ENCODE results near the gene PPTC7. TPM values are rescaled to one million over a fixed set of nuclear protein-coding genes. Genes with fewer than 3 reads are reported as not detected.

The PPTC7 gene
- total and polyA plus RNA-seq, 10 of the 15 experiments (the other 5 are each of a cell fraction or from before 2014, with no cell fraction given): 4.0 to 69.6 (median 12.3) TPM

DNA sequence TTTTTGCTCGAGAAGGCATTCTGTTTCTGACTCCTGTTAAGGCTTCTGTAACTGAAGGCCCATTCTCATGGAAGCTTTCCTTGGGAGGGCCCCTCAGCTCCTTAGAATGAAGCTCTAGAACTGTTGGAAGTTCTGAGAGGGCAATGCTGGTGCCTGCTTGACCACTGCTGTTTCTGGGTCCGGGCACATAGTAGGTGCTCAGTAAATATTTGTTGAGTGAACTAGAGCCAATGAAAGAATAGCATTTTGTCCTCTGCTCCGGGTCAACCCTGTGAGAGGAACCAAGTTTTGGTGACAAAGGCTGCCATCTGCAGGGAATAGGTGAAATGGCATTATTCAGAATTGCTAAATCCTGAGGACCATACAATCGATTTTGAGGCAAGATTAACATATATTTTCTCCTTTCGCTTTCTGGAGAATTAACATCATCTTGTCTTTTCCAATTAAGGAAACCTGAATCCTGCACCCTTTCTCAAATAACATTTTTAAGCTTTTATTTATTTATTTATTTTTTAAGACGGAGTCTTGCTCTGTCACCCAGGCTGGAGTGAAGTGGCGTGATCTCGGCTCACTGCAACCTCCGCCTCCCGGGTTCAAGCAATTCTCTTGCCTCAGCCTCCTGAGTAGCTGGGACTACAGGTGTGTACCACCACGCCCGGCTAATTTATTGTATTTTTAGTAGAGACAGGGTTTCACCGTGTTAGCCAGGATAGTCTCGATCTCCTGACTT, 19.1 kb upstream of the PPTC7 start (continued):
- TF ChIP-seq, protein P1, sequence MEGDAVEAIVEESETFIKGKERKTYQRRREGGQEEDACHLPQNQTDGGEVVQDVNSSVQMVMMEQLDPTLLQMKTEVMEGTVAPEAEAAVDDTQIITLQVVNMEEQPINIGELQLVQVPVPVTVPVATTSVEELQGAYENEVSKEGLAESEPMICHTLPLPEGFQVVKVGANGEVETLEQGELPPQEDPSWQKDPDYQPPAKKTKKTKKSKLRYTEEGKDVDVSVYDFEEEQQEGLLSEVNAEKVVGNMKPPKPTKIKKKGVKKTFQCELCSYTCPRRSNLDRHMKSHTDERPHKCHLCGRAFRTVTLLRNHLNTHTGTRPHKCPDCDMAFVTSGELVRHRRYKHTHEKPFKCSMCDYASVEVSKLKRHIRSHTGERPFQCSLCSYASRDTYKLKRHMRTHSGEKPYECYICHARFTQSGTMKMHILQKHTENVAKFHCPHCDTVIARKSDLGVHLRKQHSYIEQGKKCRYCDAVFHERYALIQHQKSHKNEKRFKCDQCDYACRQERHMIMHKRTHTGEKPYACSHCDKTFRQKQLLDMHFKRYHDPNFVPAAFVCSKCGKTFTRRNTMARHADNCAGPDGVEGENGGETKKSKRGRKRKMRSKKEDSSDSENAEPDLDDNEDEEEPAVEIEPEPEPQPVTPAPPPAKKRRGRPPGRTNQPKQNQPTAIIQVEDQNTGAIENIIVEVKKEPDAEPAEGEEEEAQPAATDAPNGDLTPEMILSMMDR (IDR thresholded peaks at IDR 0.05 in 2 of 3, conservative IDR thresholded peaks at IDR 0.05 in 1 of 3; ENCODE audit: control insufficient read depth in 2 of 3, extremely low read depth in 1 of 3, insufficient read depth in 1 of 3, low read depth in 3 of 3, low read length in 3 of 3): peak; percentile 61 to 81 (median 76); a peak in 5 of 6 replicates
- TF ChIP-seq CBX5 (IDR thresholded peaks at IDR 0.05; ENCODE audit: low read depth): 0 out of 2 replicates have a peak, but pooled peaks have one; percentile 38
- peak; percentile 98 for TF ChIP-seq DPF2 (IDR thresholded peaks at IDR 0.05)
- TF ChIP-seq ZNF24 (IDR thresholded peaks at IDR 0.05): peak; percentile 91

DNA sequence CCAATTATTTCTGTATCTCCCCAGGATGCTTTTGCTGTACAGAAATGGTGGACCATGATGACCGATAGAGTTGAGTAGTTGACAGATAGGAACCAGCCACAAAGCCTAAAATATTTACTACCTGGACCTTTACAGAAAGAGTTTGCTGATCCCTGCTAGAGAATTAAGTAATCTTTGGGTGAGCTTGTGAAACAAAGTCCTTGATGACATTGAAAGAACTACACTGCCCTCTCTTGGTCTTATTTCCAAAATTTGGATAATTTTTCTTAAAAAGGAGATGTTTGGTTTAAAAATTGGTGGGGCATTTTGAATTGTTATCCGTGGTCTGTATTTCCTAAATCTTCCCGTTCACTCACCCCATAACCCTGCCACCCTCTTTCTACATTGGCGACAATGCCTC, 17.1 kb upstream of the PPTC7 start:
- peak; percentile 61 for ATAC-seq
- Histone ChIP-seq H3K4me1 (ENCODE audit: control insufficient read depth, insufficient read depth, low read length) (peaks cover 13% of the 10 kb centered on the region), H3K4me2 (ENCODE audit: control insufficient read depth, insufficient read depth) (no peak overlapping the region), H4K20me1 (ENCODE audit: control insufficient read depth, insufficient read depth) (no peaks in the 10 kb centered on the region), H3K79me2 (ENCODE audit: control insufficient read depth, insufficient read depth, low read length) (no peaks in the 10 kb centered on the region), H3K9me3 (replicated peaks; ENCODE audit: control insufficient read depth, insufficient read depth, low read length) (no peaks in the 10 kb centered on the region), H2AFZ (ENCODE audit: control insufficient read depth, low read depth, low read length) (no peak overlapping the region), H3K9ac (ENCODE audit: control insufficient read depth, insufficient read depth, low read length) (no peak overlapping the region), H3K36me3 (ENCODE audit: control insufficient read depth in 2 of 2, insufficient read depth in 2 of 2, low read length in 1 of 2) (no peaks in the 10 kb centered on the region), H3K27ac (ENCODE audit: control insufficient read depth, insufficient read depth) (no peak overlapping the region), H3K4me3 (no peak overlapping the region), H3K27me3 (replicated peaks in 1 of 2; ENCODE audit: control insufficient read depth in 2 of 2, insufficient read depth in 2 of 2, low read length in 1 of 2) (no peaks in the 10 kb centered on the region)
- ChIA-PET POLR2A (interaction anchor here (0.6 to 3.9 kb wide), 6 partner anchors 19 to 150 kb away, joined by 4 to 31 read pairs (median 4); partner anchors contain the start of genes ARPC3, FAM216A and GPN3), CTCF (interaction anchor here (0.6 to 17.0 kb wide), 35 partner anchors 9 to 551 kb away, joined by 3 to 462 read pairs (median 13); partner anchors contain the start of genes ARPC3, FAM216A, GPN3 and RAD9B), RAD21 (ENCODE audit: unreplicated experiment) (interaction anchor here (0.6 to 7.7 kb wide), 41 partner anchors 9 to 226 kb away, joined by 3 to 180 read pairs (median 9); partner anchors contain the start of genes ARPC3, FAM216A, GPN3 and HVCN1), SMC1A (ENCODE audit: uncharacterized antibody, unreplicated experiment) (interaction anchor here (0.6 to 19.2 kb wide), 44 partner anchors 8 to 501 kb away, joined by 3 to 492 read pairs (median 5); partner anchors contain the start of genes ARPC3, FAM216A, GPN3 and RAD9B)
- no TSS peak for BruUV-seq (replicated peaks)
- in situ Hi-C loops (cut with MboI): loop anchor here (5.0 kb wide), 2 partner anchors 88 to 133 kb away; partner anchors contain the start of genes FAM216A and GPN3
- peak; percentile 89 for FAIRE-seq
- WGBS (ENCODE audit: insufficient coverage, insufficient replicate concordance, low lambda C conversion rate, missing lambda C conversion rate): 1% methylated on average over 4 of the region's 4 CpGs
- no peak for DNase-seq (ENCODE audit: low read depth, low spot score)
- intact Hi-C loops (cut with micrococcal nuclease; ENCODE audit: unreplicated experiment): loop anchor here (1.0 to 5.0 kb wide), 6 partner anchors 48 to 499 kb away; partner anchors contain the start of genes FAM216A and GPN3
- no peak for TF ChIP-seq JUNB (IDR thresholded peaks at IDR 0.05)
- no peak for TF ChIP-seq EGR1 (IDR thresholded peaks at IDR 0.05; ENCODE audit: borderline replicate concordance in 1 of 2, low read depth in 2 of 2, low read length in 2 of 2)
- TF ChIP-seq, protein P2, sequence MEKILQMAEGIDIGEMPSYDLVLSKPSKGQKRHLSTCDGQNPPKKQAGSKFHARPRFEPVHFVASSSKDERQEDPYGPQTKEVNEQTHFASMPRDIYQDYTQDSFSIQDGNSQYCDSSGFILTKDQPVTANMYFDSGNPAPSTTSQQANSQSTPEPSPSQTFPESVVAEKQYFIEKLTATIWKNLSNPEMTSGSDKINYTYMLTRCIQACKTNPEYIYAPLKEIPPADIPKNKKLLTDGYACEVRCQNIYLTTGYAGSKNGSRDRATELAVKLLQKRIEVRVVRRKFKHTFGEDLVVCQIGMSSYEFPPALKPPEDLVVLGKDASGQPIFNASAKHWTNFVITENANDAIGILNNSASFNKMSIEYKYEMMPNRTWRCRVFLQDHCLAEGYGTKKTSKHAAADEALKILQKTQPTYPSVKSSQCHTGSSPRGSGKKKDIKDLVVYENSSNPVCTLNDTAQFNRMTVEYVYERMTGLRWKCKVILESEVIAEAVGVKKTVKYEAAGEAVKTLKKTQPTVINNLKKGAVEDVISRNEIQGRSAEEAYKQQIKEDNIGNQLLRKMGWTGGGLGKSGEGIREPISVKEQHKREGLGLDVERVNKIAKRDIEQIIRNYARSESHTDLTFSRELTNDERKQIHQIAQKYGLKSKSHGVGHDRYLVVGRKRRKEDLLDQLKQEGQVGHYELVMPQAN (conservative IDR thresholded peaks at IDR 0.05): no peak
- no peak for TF ChIP-seq CHD2 (IDR thresholded peaks at IDR 0.05; ENCODE audit: borderline replicate concordance, low read depth, low read length)
- no peak for TF ChIP-seq CREB1 (IDR thresholded peaks at IDR 0.05; ENCODE audit: low read depth)
- TF ChIP-seq, protein P3, sequence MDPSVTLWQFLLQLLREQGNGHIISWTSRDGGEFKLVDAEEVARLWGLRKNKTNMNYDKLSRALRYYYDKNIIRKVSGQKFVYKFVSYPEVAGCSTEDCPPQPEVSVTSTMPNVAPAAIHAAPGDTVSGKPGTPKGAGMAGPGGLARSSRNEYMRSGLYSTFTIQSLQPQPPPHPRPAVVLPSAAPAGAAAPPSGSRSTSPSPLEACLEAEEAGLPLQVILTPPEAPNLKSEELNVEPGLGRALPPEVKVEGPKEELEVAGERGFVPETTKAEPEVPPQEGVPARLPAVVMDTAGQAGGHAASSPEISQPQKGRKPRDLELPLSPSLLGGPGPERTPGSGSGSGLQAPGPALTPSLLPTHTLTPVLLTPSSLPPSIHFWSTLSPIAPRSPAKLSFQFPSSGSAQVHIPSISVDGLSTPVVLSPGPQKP (IDR thresholded peaks at IDR 0.05; ENCODE audit: low read depth, low read length): no peak
- TF ChIP-seq SMARCA5 (IDR thresholded peaks at IDR 0.05): no peak
- TF ChIP-seq BACH1 (IDR thresholded peaks at IDR 0.05; ENCODE audit: borderline replicate concordance): no peak
- TF ChIP-seq FOXM1 (IDR thresholded peaks at IDR 0.05; ENCODE audit: low read depth, low read length): peak; percentile 44; the same call in 1 of the 2 replicates
- no peak for TF ChIP-seq HDAC2 (IDR thresholded peaks at IDR 0.05)
- no peak for TF ChIP-seq KDM1A (IDR thresholded peaks at IDR 0.05; ENCODE audit: borderline replicate concordance)
- no peak for TF ChIP-seq EZH2 (IDR thresholded peaks at IDR 0.05; ENCODE audit: borderline replicate concordance, control insufficient read depth, low read depth, low read length)
- no peak for TF ChIP-seq PAX5 (IDR thresholded peaks at IDR 0.05; ENCODE audit: borderline replicate concordance, low read depth, low read length)

All from GM12878 (cell line).